SK-N-SH treated with all-trans-retinoic acid at 6 μM for 48 hours (cell line): Measurements from ENCODE around the gene ANKRD30BL.
"Not testable (repeated sequence)": the region's sequence is repeated elsewhere in the genome, so short reads cannot be mapped to it uniquely, and the experiment has no call there.

Experiments used
- ARNTL ChIP-seq: fragments of 450-650 bp; formaldehyde crosslinking; IDR thresholded peaks from 2 replicates; pipeline ENCODE4 v1.5.0; 2020; ENCODE audit warnings: low read depth, mild to moderate bottlenecking, moderate library complexity, borderline replicate concordance
- ESRRG ChIP-seq: fragments of 250-450 bp; sonication (Bioruptor Pico); IDR thresholded peaks from 2 replicates; pipeline ENCODE4 v1.6.1; 2021; ENCODE audit warnings: mild to moderate bottlenecking
- GLIS3 ChIP-seq: fragments of 250-450 bp; sonication (Bioruptor Pico); IDR thresholded peaks from 2 replicates; pipeline ENCODE4 v1.5.0; 2020; ENCODE audit warnings: mild to moderate bottlenecking, moderate library complexity
- ISL1 ChIP-seq: fragments of 250-450 bp; sonication (Bioruptor Pico); IDR thresholded peaks from 2 replicates; pipeline ENCODE4 v2.1.2; 2022; ENCODE audit warnings: mild to moderate bottlenecking, moderate library complexity
- ZC3H10 ChIP-seq: fragments of 250-450 bp; sonication (Bioruptor Pico); IDR thresholded peaks from 2 replicates; pipeline ENCODE4 v1.5.1; 2021; ENCODE audit warnings: mild to moderate bottlenecking, moderate library complexity
- ZFP3 ChIP-seq: fragments of 250-450 bp; sonication (Bioruptor Pico); IDR thresholded peaks from 2 replicates; pipeline ENCODE4 v1.5.0; 2020; ENCODE audit warnings: mild to moderate bottlenecking, moderate library complexity
- ZFP30 ChIP-seq: fragments of 450-650 bp; formaldehyde crosslinking; IDR thresholded peaks from 2 replicates; pipeline ENCODE4 v1.5.0; 2022; ENCODE audit warnings: mild to moderate bottlenecking, moderate library complexity
- ZNF8 ChIP-seq: fragments of 450-650 bp; formaldehyde crosslinking; IDR thresholded peaks from 2 replicates; pipeline ENCODE4 v1.5.0; 2020; ENCODE audit warnings: mild to moderate bottlenecking, moderate library complexity
- TF ChIP-seq, protein P1 (sequence below): fragments of 250-450 bp; sonication (Bioruptor Pico); IDR thresholded peaks from 2 replicates; pipeline ENCODE4 v1.8.0; 2020; ENCODE audit warnings: mild to moderate bottlenecking, moderate library complexity, borderline replicate concordance
- TF ChIP-seq, protein P2 (sequence below): fragments of 250-450 bp; sonication (Bioruptor Pico); IDR thresholded peaks from 2 replicates; pipeline ENCODE4 v1.8.0; 2021; ENCODE audit warnings: low read depth, mild to moderate bottlenecking, moderate library complexity, borderline replicate concordance
- TF ChIP-seq, protein P3 (sequence below): fragments of 250-450 bp; sonication (Bioruptor Pico); IDR thresholded peaks from 2 replicates; pipeline ENCODE4 v1.5.1; 2021; ENCODE audit warnings: mild to moderate bottlenecking, moderate library complexity

DNA sequence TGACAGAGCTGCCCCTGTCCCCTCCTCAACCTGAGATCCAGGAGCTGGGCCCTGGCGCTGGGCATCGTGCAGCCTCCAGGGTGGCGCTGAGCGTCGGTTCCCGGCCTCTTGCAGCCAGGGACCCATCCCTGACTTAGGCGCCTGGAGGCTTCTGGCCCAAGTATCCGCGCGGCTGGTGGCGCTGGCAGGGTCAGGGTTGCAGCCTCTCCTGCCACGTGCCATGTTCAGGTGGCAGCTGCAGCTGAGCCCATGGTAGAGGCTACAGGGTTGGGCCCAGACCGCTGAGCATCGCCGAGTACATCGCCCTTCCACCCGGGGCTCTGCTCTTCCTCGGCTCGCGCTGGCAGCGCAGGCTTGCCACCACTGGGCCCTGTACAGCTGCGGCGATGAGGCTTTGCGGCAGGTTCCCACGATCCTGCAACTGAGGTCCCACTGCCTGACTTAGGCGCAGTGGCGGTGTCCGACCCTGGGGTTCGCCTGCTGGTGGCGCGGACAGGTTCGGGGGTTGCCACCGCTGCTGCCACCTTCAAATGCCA is 441 bp upstream of the ANKRD30BL start:
- TF ChIP-seq, protein P1, sequence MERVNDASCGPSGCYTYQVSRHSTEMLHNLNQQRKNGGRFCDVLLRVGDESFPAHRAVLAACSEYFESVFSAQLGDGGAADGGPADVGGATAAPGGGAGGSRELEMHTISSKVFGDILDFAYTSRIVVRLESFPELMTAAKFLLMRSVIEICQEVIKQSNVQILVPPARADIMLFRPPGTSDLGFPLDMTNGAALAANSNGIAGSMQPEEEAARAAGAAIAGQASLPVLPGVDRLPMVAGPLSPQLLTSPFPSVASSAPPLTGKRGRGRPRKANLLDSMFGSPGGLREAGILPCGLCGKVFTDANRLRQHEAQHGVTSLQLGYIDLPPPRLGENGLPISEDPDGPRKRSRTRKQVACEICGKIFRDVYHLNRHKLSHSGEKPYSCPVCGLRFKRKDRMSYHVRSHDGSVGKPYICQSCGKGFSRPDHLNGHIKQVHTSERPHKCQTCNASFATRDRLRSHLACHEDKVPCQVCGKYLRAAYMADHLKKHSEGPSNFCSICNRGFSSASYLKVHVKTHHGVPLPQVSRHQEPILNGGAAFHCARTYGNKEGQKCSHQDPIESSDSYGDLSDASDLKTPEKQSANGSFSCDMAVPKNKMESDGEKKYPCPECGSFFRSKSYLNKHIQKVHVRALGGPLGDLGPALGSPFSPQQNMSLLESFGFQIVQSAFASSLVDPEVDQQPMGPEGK (CRISPR knock-in tag) = not testable (repeated sequence)
- TF ChIP-seq, protein P2, sequence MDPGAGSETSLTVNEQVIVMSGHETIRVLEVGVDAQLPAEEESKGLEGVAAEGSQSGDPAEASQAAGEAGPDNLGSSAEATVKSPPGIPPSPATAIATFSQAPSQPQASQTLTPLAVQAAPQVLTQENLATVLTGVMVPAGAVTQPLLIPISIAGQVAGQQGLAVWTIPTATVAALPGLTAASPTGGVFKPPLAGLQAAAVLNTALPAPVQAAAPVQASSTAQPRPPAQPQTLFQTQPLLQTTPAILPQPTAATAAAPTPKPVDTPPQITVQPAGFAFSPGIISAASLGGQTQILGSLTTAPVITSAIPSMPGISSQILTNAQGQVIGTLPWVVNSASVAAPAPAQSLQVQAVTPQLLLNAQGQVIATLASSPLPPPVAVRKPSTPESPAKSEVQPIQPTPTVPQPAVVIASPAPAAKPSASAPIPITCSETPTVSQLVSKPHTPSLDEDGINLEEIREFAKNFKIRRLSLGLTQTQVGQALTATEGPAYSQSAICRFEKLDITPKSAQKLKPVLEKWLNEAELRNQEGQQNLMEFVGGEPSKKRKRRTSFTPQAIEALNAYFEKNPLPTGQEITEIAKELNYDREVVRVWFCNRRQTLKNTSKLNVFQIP = not testable (repeated sequence)
- not testable (repeated sequence) for TF ChIP-seq ISL1; ARNTL; ZNF8 (CRISPR knock-in tag); ZFP3; GLIS3 (CRISPR knock-in tag); ESRRG (CRISPR knock-in tag); ZC3H10 (CRISPR knock-in tag); ZFP30
- TF ChIP-seq, protein P3, sequence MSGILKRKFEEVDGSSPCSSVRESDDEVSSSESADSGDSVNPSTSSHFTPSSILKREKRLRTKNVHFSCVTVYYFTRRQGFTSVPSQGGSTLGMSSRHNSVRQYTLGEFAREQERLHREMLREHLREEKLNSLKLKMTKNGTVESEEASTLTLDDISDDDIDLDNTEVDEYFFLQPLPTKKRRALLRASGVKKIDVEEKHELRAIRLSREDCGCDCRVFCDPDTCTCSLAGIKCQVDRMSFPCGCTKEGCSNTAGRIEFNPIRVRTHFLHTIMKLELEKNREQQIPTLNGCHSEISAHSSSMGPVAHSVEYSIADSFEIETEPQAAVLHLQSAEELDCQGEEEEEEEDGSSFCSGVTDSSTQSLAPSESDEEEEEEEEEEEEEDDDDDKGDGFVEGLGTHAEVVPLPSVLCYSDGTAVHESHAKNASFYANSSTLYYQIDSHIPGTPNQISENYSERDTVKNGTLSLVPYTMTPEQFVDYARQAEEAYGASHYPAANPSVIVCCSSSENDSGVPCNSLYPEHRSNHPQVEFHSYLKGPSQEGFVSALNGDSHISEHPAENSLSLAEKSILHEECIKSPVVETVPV (CRISPR knock-in tag) = not testable (repeated sequence)
